ENCODE results near the gene FAM20B. TPM values are rescaled to one million over a fixed set of nuclear protein-coding genes. Genes with fewer than 3 reads are reported as not detected.

The FAM20B gene
- total RNA-seq, 4 donors from 2014 or later, result 39.6 to 60.3 (median 51.6) TPM

DNA sequence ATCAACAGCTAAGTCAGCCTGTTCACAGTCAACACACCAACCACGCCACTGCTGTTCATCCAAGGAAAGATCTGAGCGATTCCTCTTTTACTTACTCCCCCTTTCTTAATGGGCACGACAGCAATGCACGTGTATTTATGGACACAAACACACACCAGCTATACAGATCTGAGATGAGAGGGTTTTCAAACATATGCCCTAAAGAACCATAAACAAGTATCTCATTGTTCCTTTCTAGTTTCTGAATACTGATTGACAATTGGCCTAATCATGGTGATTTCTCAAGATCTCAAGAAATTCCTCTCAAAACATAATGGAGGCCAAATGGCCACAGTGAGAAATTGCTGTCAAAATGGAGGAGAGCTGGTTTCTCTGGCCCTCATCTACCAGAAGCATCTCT, 74.2 kb downstream of the FAM20B start:
- Histone ChIP-seq H3K27me3 (no peaks in the 10 kb centered on the region), H3K4me3 (no peak overlapping the region), H3K27ac (no peak overlapping the region), H3K4me1 (no peaks in the 10 kb centered on the region), H3K9me3 (no peaks in the 10 kb centered on the region), H3K36me3 (peaks cover 0 to 53% (median 6%) of the 10 kb centered on the region in 3 donors)
- WGBS, 2 donors, result 54 to 73% methylated on average over 4 of the region's 4 CpGs
- DNase-seq (ENCODE audit: low spot score in 2 of 2), result no peak
- TF ChIP-seq POLR2A (IDR thresholded peaks at IDR 0.05), result no peak
- TF ChIP-seq, protein P1, sequence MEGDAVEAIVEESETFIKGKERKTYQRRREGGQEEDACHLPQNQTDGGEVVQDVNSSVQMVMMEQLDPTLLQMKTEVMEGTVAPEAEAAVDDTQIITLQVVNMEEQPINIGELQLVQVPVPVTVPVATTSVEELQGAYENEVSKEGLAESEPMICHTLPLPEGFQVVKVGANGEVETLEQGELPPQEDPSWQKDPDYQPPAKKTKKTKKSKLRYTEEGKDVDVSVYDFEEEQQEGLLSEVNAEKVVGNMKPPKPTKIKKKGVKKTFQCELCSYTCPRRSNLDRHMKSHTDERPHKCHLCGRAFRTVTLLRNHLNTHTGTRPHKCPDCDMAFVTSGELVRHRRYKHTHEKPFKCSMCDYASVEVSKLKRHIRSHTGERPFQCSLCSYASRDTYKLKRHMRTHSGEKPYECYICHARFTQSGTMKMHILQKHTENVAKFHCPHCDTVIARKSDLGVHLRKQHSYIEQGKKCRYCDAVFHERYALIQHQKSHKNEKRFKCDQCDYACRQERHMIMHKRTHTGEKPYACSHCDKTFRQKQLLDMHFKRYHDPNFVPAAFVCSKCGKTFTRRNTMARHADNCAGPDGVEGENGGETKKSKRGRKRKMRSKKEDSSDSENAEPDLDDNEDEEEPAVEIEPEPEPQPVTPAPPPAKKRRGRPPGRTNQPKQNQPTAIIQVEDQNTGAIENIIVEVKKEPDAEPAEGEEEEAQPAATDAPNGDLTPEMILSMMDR (IDR thresholded peaks at IDR 0.05), result no peak
- TF ChIP-seq EP300 (IDR thresholded peaks at IDR 0.05), result no peak

DNA sequence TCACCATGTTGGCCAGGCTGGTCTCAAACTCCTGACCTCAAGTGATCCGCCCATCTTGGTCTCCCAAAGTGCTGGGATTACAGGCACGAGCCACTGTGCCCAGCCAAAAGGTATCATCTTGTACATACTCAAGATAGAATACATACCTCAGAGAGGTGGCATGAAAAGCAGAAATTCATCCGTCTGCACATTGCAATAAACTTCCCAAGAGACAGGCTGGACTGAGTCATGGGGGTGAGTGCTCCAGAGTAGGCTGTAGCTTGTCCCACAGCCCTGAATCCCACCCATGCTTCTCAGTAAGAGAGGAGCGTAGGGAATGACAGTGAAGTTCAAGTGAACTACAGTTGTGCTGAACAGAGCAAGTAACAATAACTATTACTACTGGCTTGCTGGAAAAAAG, 75.9 kb downstream of the FAM20B start:
- no peaks in the 10 kb centered on the region for H3K27me3 ChIP-seq
- WGBS, 2 donors, result 87 to 90% methylated on average over 4 of the region's 4 CpGs
- TF ChIP-seq EP300 (IDR thresholded peaks at IDR 0.05), result no peak
- TF ChIP-seq, protein P1 (IDR thresholded peaks at IDR 0.05), result no peak
- no peak for TF ChIP-seq POLR2A (IDR thresholded peaks at IDR 0.05)

DNA sequence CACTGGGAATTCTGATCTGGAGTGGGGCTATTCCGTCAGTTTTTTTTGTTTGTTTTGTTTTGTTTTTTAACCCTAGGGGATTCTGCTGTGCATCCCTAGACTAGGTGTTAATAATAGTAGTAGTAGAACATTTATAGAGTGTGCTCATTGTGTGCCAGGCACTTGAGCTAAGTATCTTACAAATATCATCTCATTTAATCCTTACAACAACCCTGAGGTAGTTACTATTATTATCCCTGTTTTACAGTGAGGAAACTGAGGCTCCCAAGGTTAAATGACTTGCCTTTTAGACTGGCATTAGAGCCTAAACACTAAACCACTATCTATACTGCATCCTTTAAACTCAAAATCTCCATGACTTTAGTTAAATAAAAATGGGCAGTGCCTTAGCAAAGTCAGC, 78.3 kb downstream of the FAM20B start:
- TF ChIP-seq EP300 (IDR thresholded peaks at IDR 0.05) (no peak), POLR2A (IDR thresholded peaks at IDR 0.05) (no peak)
- TF ChIP-seq, protein P1 (IDR thresholded peaks at IDR 0.05), result no peak
- 88 to 94% methylated on average over 1 of the region's 1 CpG for WGBS, 2 donors

More for the DNA sequence above, 75.9 kb downstream of the FAM20B start:
- no peak for DNase-seq (ENCODE audit: low spot score in 2 of 2)
- Histone ChIP-seq H3K9me3 (no peaks in the 10 kb centered on the region), H3K4me3 (no peak overlapping the region), H3K27ac (no peak overlapping the region), H3K4me1 (peaks cover 0 to 8% (median 0%) of the 10 kb centered on the region in 4 donors), H3K36me3 (peaks cover 0 to 44% (median 0%) of the 10 kb centered on the region in 3 donors)

DNA sequence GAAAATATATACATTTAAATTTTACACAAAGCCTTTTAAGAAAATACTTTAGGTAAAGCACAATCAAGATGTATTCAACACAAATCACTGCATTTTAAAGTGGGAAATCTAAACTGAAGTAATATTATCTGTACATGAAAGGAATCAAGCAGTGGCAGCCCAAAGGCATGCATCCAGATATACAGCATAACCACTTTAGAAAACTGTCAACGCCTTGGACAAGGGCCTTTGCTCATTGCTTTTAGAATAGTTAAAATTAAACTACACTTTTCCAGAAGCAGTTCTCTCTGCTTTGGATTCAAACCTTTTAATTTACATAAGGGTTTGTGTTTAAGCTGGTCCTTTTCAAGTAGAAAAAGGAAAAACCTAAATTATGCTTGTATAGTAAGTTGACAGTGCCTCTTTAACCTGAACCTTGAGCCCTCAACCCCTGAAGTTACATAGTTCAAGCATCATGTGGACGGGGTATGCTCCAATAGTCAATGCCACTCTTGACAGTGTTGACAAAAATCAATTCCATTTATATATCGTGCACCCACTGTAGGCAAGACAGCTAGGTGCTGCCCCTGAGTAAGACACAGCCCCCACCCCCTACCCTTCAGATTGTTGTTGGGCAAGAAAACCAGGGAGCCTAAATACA, 79.0 kb downstream of the FAM20B start:
- no peak for DNase-seq (ENCODE audit: low spot score in 2 of 2)
- no peaks in the 10 kb centered on the region for H3K9me3 ChIP-seq
- no peaks in the 10 kb centered on the region for H3K27me3 ChIP-seq
- no peak overlapping the region for H3K27ac ChIP-seq
- TF ChIP-seq EP300 (IDR thresholded peaks at IDR 0.05) (no peak), POLR2A (IDR thresholded peaks at IDR 0.05) (no peak)
- TF ChIP-seq, protein P1 (IDR thresholded peaks at IDR 0.05), result no peak
- WGBS, 2 donors, result 91 to 95% methylated on average over 3 of the region's 3 CpGs
- H3K36me3 ChIP-seq, result peaks cover 0 to 53% (median 0%) of the 10 kb centered on the region in 3 donors
- no peak overlapping the region for H3K4me3 ChIP-seq
- H3K4me1 ChIP-seq, result peaks cover 0 to 10% (median 0%) of the 10 kb centered on the region in 4 donors

More for the DNA sequence above, 78.3 kb downstream of the FAM20B start:
- no peak overlapping the region for H3K4me3 ChIP-seq
- DNase-seq (ENCODE audit: low spot score in 2 of 2), result no peak
- H3K9me3 ChIP-seq, result no peaks in the 10 kb centered on the region
- no peak overlapping the region for H3K27ac ChIP-seq
- H3K4me1 ChIP-seq, result peaks cover 0 to 10% (median 0%) of the 10 kb centered on the region in 4 donors
- no peaks in the 10 kb centered on the region for H3K27me3 ChIP-seq
- H3K36me3 ChIP-seq, result peaks cover 0 to 46% (median 0%) of the 10 kb centered on the region in 3 donors

DNA sequence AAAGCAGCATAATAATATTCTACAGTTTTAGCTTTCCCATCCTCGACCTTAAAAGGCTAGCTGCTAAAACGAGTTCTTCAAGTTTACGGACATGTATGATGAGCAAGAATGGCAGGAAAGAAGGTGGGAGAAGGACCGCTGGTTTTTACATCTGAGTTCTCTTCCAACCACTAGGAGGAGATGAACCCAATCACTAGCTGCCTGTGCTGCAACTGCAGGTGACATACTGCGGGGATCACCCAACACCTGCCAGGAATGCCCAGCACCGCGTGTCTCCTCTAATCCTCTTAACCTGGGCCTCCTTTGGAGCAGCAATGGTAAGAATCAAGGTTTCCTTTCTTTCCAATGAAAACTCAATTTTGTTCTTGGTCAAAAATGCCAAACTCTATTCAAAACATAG, 79.7 kb downstream of the FAM20B start:
- H3K36me3 ChIP-seq, result peaks cover 0 to 59% (median 0%) of the 10 kb centered on the region in 3 donors
- no peak for TF ChIP-seq POLR2A (IDR thresholded peaks at IDR 0.05)
- TF ChIP-seq, protein P1 (IDR thresholded peaks at IDR 0.05), result peak in 1 of 5 experiments; percentile 10
- TF ChIP-seq EP300 (IDR thresholded peaks at IDR 0.05), result no peak
- no peak overlapping the region for H3K27ac ChIP-seq
- no peak overlapping the region for H3K4me3 ChIP-seq
- no peaks in the 10 kb centered on the region for H3K27me3 ChIP-seq
- 65 to 70% methylated on average over 7 of the region's 7 CpGs for WGBS, 2 donors
- H3K9me3 ChIP-seq, result no peaks in the 10 kb centered on the region
- no peak for DNase-seq (ENCODE audit: low spot score in 2 of 2)
- peaks cover 0 to 10% (median 0%) of the 10 kb centered on the region in 4 donors for H3K4me1 ChIP-seq
